Measurements from ENCODE around the gene PYHIN1. TPM values are rescaled to one million over a fixed set of nuclear protein-coding genes. Genes with fewer than 3 reads are reported as not detected.

The PYHIN1 gene
- total RNA-seq, 2 donors from 2014 or later, result 0.18 to 0.51 TPM

DNA sequence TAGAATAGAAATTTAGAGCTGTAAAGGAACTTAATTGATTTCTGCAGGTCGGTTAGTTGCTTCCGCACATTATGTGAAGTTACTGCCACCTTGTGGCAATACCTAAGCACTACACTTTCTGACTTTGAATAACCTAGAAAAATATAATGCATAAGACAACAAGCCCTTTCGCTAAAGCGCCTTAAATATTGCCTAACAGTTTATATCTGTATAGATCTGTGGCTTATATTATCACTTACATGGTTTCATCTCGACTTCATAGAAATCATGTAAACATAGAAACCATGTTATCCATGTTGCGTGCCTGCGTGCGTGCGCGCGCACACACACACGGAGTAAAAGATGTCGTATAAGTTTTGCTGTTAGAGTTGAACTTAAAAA lies 67.4 kb downstream of the PYHIN1 start:
- TF ChIP-seq POLR2AphosphoS5 (IDR thresholded peaks at IDR 0.05) (peak; percentile 10), POLR2A (IDR thresholded peaks at IDR 0.05) (peak; percentile 22)
- TF ChIP-seq, protein P1, sequence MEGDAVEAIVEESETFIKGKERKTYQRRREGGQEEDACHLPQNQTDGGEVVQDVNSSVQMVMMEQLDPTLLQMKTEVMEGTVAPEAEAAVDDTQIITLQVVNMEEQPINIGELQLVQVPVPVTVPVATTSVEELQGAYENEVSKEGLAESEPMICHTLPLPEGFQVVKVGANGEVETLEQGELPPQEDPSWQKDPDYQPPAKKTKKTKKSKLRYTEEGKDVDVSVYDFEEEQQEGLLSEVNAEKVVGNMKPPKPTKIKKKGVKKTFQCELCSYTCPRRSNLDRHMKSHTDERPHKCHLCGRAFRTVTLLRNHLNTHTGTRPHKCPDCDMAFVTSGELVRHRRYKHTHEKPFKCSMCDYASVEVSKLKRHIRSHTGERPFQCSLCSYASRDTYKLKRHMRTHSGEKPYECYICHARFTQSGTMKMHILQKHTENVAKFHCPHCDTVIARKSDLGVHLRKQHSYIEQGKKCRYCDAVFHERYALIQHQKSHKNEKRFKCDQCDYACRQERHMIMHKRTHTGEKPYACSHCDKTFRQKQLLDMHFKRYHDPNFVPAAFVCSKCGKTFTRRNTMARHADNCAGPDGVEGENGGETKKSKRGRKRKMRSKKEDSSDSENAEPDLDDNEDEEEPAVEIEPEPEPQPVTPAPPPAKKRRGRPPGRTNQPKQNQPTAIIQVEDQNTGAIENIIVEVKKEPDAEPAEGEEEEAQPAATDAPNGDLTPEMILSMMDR (IDR thresholded peaks at IDR 0.05), result peak; percentile 86 to 95 (median 94)
- peak; percentile 45 for DNase-seq (ENCODE audit: low spot score)
- Histone ChIP-seq H3K27me3 (replicated peaks; ENCODE audit: insufficient read depth) (no peaks in the 10 kb centered on the region), H3K4me1 (replicated peaks) (no peaks in the 10 kb centered on the region), H3K27ac (peak overlapping the region; percentile 68 to 72), H3K4me3 (peak overlapping the region in 1 of 2 donors; percentile 23), H3K36me3 (no peaks in the 10 kb centered on the region), H3K9me3 (no peaks in the 10 kb centered on the region)
- 9% methylated on average over 13 of the region's 13 CpGs for WGBS
- intact Hi-C loops (cut with DNase I), result loop anchor here (5.0 kb wide), 1 partner anchor 796 kb away; no protein-coding TSS in a partner anchor

DNA sequence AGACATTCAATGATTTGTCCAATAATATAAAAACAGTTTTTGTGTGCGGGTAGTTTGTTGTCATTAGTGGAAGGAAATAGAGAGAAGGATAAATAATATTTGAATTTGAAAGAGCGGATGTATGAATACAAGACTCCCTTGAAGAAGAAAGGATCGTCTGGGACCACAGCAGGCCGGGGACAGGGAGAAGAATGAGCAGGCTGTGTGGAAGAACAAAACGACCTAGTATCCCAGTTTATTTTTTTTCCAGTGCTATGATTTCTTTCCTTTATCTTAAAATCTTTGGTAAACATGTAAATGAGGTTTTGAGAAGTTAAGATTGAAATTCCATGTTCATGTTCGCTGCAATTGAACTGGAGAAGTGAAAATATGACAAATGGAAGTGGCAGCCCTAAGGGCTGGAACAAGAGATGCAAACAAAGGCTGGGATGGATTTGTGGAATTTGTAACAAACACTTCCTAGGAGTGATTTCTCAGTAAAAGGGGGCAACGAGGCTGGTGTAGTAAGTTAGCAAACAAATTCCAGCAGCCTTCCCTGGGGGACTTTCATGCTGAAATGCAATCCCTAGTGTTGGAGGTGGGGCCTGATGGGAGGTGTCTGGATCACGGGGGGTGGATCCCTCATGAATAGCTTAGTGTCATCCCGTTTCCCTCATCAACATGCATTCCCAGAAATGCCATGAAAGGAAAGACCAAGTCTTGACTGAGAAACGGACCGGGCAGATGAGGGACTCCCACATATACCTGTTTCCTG lies 68.1 kb downstream of the PYHIN1 start:
- intact Hi-C loops (cut with DNase I), result loop anchor here (5.0 kb wide), 1 partner anchor 797 kb away; no protein-coding TSS in a partner anchor
- H3K27ac ChIP-seq, result peak overlapping the region; percentile 68 to 72
- no peaks in the 10 kb centered on the region for H3K36me3 ChIP-seq

GRCh38 chr1:159000070-159000409 lies 68.7 kb downstream of the PYHIN1 start:
- H3K4me3 ChIP-seq, result peak overlapping the region; percentile 19 to 23
- TF ChIP-seq POLR2A (IDR thresholded peaks at IDR 0.05), result no peak
- TF ChIP-seq, protein P1 (IDR thresholded peaks at IDR 0.05), result no peak
- no peak for TF ChIP-seq POLR2AphosphoS5 (IDR thresholded peaks at IDR 0.05)
- no peak for DNase-seq (ENCODE audit: low spot score)
- intact Hi-C loops (cut with DNase I), result no loop called here
- H3K27me3 ChIP-seq (replicated peaks; ENCODE audit: insufficient read depth), result no peaks in the 10 kb centered on the region
- H3K36me3 ChIP-seq, result no peaks in the 10 kb centered on the region
- H3K27ac ChIP-seq, result peak overlapping the region; percentile 68 to 72
- 16% methylated on average over 6 of the region's 6 CpGs for WGBS
- H3K4me1 ChIP-seq (replicated peaks), result no peaks in the 10 kb centered on the region
- H3K9me3 ChIP-seq, result no peaks in the 10 kb centered on the region

More for the DNA sequence above, 68.1 kb downstream of the PYHIN1 start:
- peak; percentile 85 for DNase-seq (ENCODE audit: low spot score)
- no peaks in the 10 kb centered on the region for H3K4me1 ChIP-seq (replicated peaks)
- H3K27me3 ChIP-seq (replicated peaks; ENCODE audit: insufficient read depth), result no peaks in the 10 kb centered on the region
- TF ChIP-seq POLR2A (IDR thresholded peaks at IDR 0.05), result peak; percentile 31
- TF ChIP-seq, protein P1 (IDR thresholded peaks at IDR 0.05), result no peak
- TF ChIP-seq POLR2AphosphoS5 (IDR thresholded peaks at IDR 0.05), result peak; percentile 81
- WGBS, result 8% methylated on average over 11 of the region's 11 CpGs
- H3K9me3 ChIP-seq, result no peaks in the 10 kb centered on the region
- H3K4me3 ChIP-seq, result peak overlapping the region; percentile 19 to 23

- H3K27ac ChIP-seq, result peak overlapping the region; percentile 68 to 72
- 0% methylated on average over 1 of the region's 1 CpG for WGBS
- intact Hi-C loops (cut with DNase I), result no loop called here
These were observed 69.3 kb downstream of the PYHIN1 start for GRCh38 chr1:159000625-159001024.

More at GRCh38 chr1:159000625-159001024, 69.3 kb downstream of the PYHIN1 start:
- TF ChIP-seq POLR2AphosphoS5 (IDR thresholded peaks at IDR 0.05), result peak; percentile 84
- TF ChIP-seq, protein P1 (IDR thresholded peaks at IDR 0.05), result no peak
- TF ChIP-seq POLR2A (IDR thresholded peaks at IDR 0.05), result no peak
- Histone ChIP-seq H3K9me3 (no peaks in the 10 kb centered on the region), H3K4me3 (peak overlapping the region; percentile 19 to 23), H3K27me3 (replicated peaks; ENCODE audit: insufficient read depth) (no peaks in the 10 kb centered on the region), H3K4me1 (replicated peaks) (no peaks in the 10 kb centered on the region), H3K36me3 (no peaks in the 10 kb centered on the region)
- DNase-seq (ENCODE audit: low spot score), result peak; percentile 78
